ENCODE measurements around the gene FRMD3. TPM values are rescaled to one million over a fixed set of nuclear protein-coding genes. Genes with fewer than 3 reads are reported as not detected.

The FRMD3 gene
- total RNA-seq, 1 experiment from 2014 or later, result 0.55 TPM

DNA sequence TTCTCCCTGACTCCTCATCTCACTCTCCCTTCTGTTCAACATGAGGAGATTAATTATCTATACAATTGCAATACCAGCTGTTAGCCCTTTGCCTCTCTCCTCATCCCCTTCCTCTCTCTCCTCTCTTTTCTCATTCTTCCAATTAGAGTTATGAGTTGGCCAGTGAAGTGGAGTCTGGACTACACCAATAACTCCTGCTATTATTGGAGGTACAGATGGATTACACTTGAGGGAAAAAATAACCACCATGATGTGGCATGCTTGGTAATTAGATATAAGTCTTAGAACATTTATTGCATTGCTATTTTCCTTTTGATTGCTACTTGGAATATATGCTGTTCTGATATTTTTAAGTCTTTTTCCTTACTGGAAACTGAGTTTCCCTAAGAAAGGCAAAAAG lies 159.2 kb downstream of the FRMD3 start:
- H2BK5ac ChIP-seq (ENCODE audit: insufficient read length, low read length), result no peak overlapping the region
- no peaks in the 10 kb centered on the region for H3K27me3 ChIP-seq (ENCODE audit: insufficient read depth, low read length)
- no peak overlapping the region for H3T11ph ChIP-seq (ENCODE audit: low read length)
- H3K4ac ChIP-seq (ENCODE audit: low read depth, low read length), result no peak overlapping the region
- H3K23me2 ChIP-seq (ENCODE audit: insufficient read length, low read depth, low read length, poor library complexity, severe bottlenecking), result no peaks in the 10 kb centered on the region
- no peaks in the 10 kb centered on the region for H3K4me1 ChIP-seq (ENCODE audit: insufficient read depth, low read length)
- H3K4me1 Mint-ChIP-seq, result no peaks in the 10 kb centered on the region
- H3K79me1 ChIP-seq (ENCODE audit: insufficient read depth, low read depth, low read length, poor library complexity, severe bottlenecking), result no peaks in the 10 kb centered on the region
- no peak for DNase-seq
- no peak overlapping the region for H2BK12ac ChIP-seq (ENCODE audit: insufficient read length, low read depth, low read length)
- no peaks in the 10 kb centered on the region for H3K79me2 ChIP-seq (ENCODE audit: insufficient read depth, low read length)
- peaks cover 0 to 4% of the 10 kb centered on the region in 2 experiments; a peak in 2 of 5 replicates for H3K9me3 Mint-ChIP-seq
- H3K56ac ChIP-seq (ENCODE audit: insufficient read length, low read depth, low read length), result no peak overlapping the region
- no peak overlapping the region for H3K4me2 ChIP-seq (ENCODE audit: insufficient read depth, insufficient read length, low read length)
- H3K9me3 ChIP-seq (ENCODE audit: control insufficient read depth, low read depth, low read length), result no peaks in the 10 kb centered on the region
- H3K36me3 Mint-ChIP-seq (ENCODE audit: insufficient read depth in 1 of 3, low read depth in 3 of 3), result peaks cover 0 to 6% (median 0%) of the 10 kb centered on the region in 3 experiments; a peak in 3 of 7 replicates
- no peak overlapping the region for H2AFZ ChIP-seq (ENCODE audit: low read length)
- TF ChIP-seq CTCF (conservative IDR thresholded peaks at IDR 0.05), result no peak
- no peak overlapping the region for H2AK5ac ChIP-seq (ENCODE audit: insufficient read length, low read length)
- no peak overlapping the region for H4K5ac ChIP-seq (ENCODE audit: insufficient read length, low read depth, low read length)
- H3K27ac Mint-ChIP-seq, result no peak overlapping the region
- H2BK120ac ChIP-seq (ENCODE audit: low read depth, low read length, poor library complexity, severe bottlenecking), result no peak overlapping the region
- H4K8ac ChIP-seq (replicated peaks; ENCODE audit: insufficient read length, low read depth, low read length), result no peak overlapping the region
- H4K91ac ChIP-seq (ENCODE audit: insufficient read length, low read depth, low read length), result no peak overlapping the region
- no peak overlapping the region for H3K9ac ChIP-seq (ENCODE audit: extremely low read depth, insufficient read length, low read length)
- no peaks in the 10 kb centered on the region for H3K27me3 Mint-ChIP-seq (ENCODE audit: low read depth)
- no peaks in the 10 kb centered on the region for H4K20me1 ChIP-seq (ENCODE audit: control insufficient read depth, insufficient read depth, insufficient read length)
- no peak overlapping the region for H2BK15ac ChIP-seq (ENCODE audit: low read depth, low read length)
- no peak overlapping the region for H3K27ac ChIP-seq (ENCODE audit: insufficient read length, low read depth, low read length)
- H3K23ac ChIP-seq (ENCODE audit: insufficient read length, low read depth, low read length), result no peak overlapping the region
- H2BK20ac ChIP-seq (ENCODE audit: low read depth, low read length, poor library complexity, severe bottlenecking), result no peak overlapping the region
- no peak overlapping the region for H3K4me3 Mint-ChIP-seq
- H3K14ac ChIP-seq (ENCODE audit: insufficient read depth, low read length), result no peak overlapping the region
- H3K18ac ChIP-seq (ENCODE audit: insufficient read length, low read depth, low read length), result no peak overlapping the region

All from H9 (cell line).